H1 (cell line): Measurements from ENCODE around the gene CDKL1. TPM values are rescaled to one million over a fixed set of nuclear protein-coding genes. Genes with fewer than 3 reads are reported as not detected.

Experiments
- ATF2 ChIP-seq: IDR thresholded peaks from 2 replicates; pipeline ENCODE4 v1.6.1; 2012; ENCODE audit warnings: low read length, inconsistent platforms
- ATF3 ChIP-seq: IDR thresholded peaks from 2 replicates; pipeline ENCODE4 v1.6.1; 2011; ENCODE audit warnings: low read depth, mild to moderate bottlenecking, low read length; ENCODE audit not compliant: insufficient read depth
- BCL11A ChIP-seq, 2 experiments: IDR thresholded peaks; one replicate each; pipeline ENCODE4 v1.6.1; 2011; ENCODE audit warnings: low read depth in 2 of 2, low read length in 2 of 2, mild to moderate bottlenecking in 2 of 2
- KDM5A ChIP-seq: fragments of 200-600 bp; IDR thresholded peaks from 2 replicates; pipeline ENCODE4 v1.7.1; 2012; ENCODE audit warnings: mild to moderate bottlenecking, low read length, inconsistent platforms, mixed read lengths
- SP1 ChIP-seq: IDR thresholded peaks from 2 replicates; pipeline ENCODE4 v1.6.1; 2011; ENCODE audit warnings: low read depth, low read length
- polyA plus RNA-seq, 7 experiments: library from polyadenylated mRNA; depleted of rRNA in 3 of 7; stranded (reverse) in 5 of 7; unstranded in 2 of 7; fragments of >200 nt in 5 of 7; fragments of 200-250 nt in 2 of 7; gene quantifications; 1 replicate in 5 of 7; 2 replicates in 1 of 7; 4 replicates in 1 of 7; pipeline versions ENCODE4 v1.2.1 to v1.2.3, GENCODE V29; 2011 to 2013; ENCODE audit warnings: missing spikeins in 2 of 7, mixed read lengths in 2 of 7
- total RNA-seq: library from RNA; stranded (reverse); fragmentation: NEBNext Ultra II Directional; extraction: Animal tissue kit (Norgen Biotek cat#: 25700); gene quantifications from 2 replicates; pipeline ENCODE4 v1.2.1, GENCODE V29; 2021

The CDKL1 gene
- total and polyA plus RNA-seq, 2 of the 8 experiments (the other 6 are each of a cell fraction or from before 2014, with no cell fraction given): 1.2 to 2.2 TPM

GRCh38 chr14:50310445-50310844, 86.2 kb downstream of the CDKL1 start (continued):
- TF ChIP-seq KDM5A (no peak), ATF3 (no peak), BCL11A (IDR thresholded peaks at IDR 0.05; ENCODE audit: low read depth in 2 of 2, low read length in 2 of 2) (no peak), ATF2 (no peak), SP1 (no peak)
